GM21381 (cell line): ENCODE data around the gene MCOLN2.
"Not testable (repeated sequence)": the region's sequence is repeated elsewhere in the genome, so short reads cannot be mapped to it uniquely, and the experiment has no call there.

Source experiments
- ATAC-seq: cut with Tn5 transposase; IDR thresholded peaks from one replicate; pipeline ENCODE4 v1.9.1; 2021; ENCODE audit warnings: mild to moderate bottlenecking, moderate library complexity; ENCODE audit not compliant: unreplicated experiment

MCOLN2 gene

GRCh38 chr1:84986561-84986960 lies 10.4 kb downstream of the MCOLN2 start:
- not testable (repeated sequence) for ATAC-seq

GRCh38 chr1:84985365-84985764 lies 11.5 kb downstream of the MCOLN2 start:
- no peak for ATAC-seq

- ATAC-seq, result no peak
These were observed 14.5 kb downstream of the MCOLN2 start for GRCh38 chr1:84982395-84982794.

- ATAC-seq, result no peak
These were observed 21.9 kb downstream of the MCOLN2 start for GRCh38 chr1:84975035-84975434.

- no peak for ATAC-seq
These were observed 23.2 kb downstream of the MCOLN2 start for GRCh38 chr1:84973498-84974334.

GRCh38 chr1:84972377-84972987 lies 24.4 kb downstream of the MCOLN2 start:
- ATAC-seq, result peak; percentile 44

- ATAC-seq, result peak; percentile 44
These were observed 25.0 kb downstream of the MCOLN2 start for GRCh38 chr1:84971957-84972356.

- ATAC-seq, result peak; percentile 38
These were observed 27.2 kb downstream of the MCOLN2 start for GRCh38 chr1:84969489-84970250.

GRCh38 chr1:84968865-84969264 lies 28.0 kb downstream of the MCOLN2 start:
- no peak for ATAC-seq

GRCh38 chr1:84968101-84968500 lies 28.8 kb downstream of the MCOLN2 start:
- ATAC-seq, result no peak

- no peak for ATAC-seq
These were observed 29.2 kb downstream of the MCOLN2 start for GRCh38 chr1:84967666-84968065.

- ATAC-seq, result no peak
These were observed 33.9 kb downstream of the MCOLN2 start for GRCh38 chr1:84963021-84963420.

- no peak for ATAC-seq
These were observed 35.6 kb downstream of the MCOLN2 start for GRCh38 chr1:84961316-84961715.

- no peak for ATAC-seq
These were observed 36.5 kb downstream of the MCOLN2 start for GRCh38 chr1:84960371-84960770.

GRCh38 chr1:84959294-84959693 lies 37.6 kb downstream of the MCOLN2 start:
- peak; percentile 76 for ATAC-seq

- ATAC-seq, result no peak
These were observed 38.9 kb downstream of the MCOLN2 start for GRCh38 chr1:84957966-84958365.

GRCh38 chr1:84956655-84957054 lies 40.3 kb downstream of the MCOLN2 start:
- no peak for ATAC-seq

GRCh38 chr1:84956097-84956496 lies 40.8 kb downstream of the MCOLN2 start:
- no peak for ATAC-seq

- no peak for ATAC-seq
These were observed 47.2 kb downstream of the MCOLN2 start for GRCh38 chr1:84949664-84950063.

GRCh38 chr1:84947536-84948410 lies 49.1 kb downstream of the MCOLN2 start:
- ATAC-seq, result no peak

- ATAC-seq, result no peak
These were observed 50.3 kb downstream of the MCOLN2 start for GRCh38 chr1:84946631-84947030.
